ENCODE measurements around the gene MYLK4. TPM values are rescaled to one million over a fixed set of nuclear protein-coding genes. Genes with fewer than 3 reads are reported as not detected.

MYLK4 gene
- total RNA-seq, 1 experiment from 2014 or later = 0.40 TPM

DNA sequence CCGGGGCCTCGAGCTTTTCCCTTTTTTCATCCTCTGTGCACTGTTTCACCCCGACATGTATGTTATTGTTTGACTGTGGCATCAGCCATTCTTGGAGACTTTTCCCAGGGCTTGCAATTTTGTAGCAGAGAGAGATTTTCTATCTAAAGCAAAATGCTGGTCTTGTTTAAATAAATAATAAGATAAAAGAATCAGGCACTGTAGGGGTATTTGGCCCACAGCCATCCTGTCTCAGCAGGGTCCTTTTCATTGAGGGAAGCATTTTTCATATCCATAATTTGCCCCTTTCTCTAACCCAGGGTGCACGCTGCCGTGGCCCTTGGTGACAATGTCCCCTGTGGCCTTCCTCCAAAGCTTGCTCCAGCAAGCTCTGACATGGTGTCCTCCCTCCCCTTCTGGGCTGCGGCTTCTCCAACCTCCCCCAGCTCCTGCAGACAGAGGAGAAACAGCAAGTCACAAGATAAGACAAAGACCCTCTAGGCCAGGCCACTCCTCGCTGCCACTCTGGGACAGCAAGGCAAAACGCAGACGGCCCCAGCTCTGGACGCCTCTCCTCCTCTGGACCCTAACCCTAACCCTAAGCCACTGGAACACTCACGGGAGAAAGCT is 117.6 kb downstream of the MYLK4 start:
- no peak for DNase-seq (ENCODE audit: low read depth)

DNA sequence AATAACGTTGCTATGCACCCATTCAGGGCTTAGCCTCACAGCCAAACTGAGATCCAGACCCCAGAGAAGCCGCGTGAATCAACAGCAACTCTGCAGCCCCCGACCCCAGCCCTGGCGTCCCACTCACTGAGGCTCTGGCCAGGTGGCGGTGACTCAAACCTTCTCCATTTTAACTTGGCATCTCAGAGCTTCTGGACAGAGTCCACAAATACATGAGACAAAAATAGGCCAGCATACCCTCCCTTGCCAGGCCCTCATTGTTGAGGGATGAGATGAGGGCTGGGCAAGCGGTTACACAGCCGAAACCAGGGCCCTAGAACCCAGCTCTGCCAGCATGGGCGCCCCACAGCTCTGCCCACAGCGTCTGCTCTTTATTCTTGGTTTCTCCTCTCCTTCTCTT is 118.4 kb downstream of the MYLK4 start:
- no peak for DNase-seq (ENCODE audit: low read depth)

DNA sequence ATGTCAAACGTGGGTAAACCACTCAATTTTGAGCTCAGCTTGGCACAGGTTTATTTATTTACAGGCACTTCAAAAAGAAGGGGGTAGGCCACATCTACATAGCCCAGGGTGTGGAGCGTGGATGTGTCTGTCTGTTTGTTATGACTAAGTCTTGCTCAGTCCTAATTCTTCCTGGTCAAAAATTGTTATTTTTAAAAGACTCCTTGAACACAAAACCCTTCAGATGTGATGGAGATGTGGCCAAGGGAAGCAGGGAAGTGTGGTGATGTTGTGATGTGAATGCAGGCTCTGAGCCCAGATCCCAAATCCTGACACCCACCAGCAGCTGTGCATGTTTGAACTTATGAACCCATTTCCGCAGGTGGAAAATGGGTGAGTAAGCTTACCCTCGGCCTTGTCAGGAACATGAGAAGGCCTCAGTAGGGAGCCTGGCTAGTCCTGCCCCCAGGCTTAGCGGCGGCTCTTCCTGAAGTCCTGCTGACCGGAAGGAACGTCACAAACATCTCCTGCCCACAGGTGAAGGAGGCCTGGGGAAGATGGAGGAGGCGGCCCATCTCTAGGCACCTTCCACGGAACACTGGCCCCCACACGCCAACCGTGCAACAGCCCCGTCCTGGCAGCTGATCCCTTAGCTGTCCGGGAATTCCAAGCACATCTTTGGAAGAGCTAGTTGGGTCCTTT is 119.7 kb downstream of the MYLK4 start:
- DNase-seq (ENCODE audit: low read depth) = peak; percentile 64

DNA sequence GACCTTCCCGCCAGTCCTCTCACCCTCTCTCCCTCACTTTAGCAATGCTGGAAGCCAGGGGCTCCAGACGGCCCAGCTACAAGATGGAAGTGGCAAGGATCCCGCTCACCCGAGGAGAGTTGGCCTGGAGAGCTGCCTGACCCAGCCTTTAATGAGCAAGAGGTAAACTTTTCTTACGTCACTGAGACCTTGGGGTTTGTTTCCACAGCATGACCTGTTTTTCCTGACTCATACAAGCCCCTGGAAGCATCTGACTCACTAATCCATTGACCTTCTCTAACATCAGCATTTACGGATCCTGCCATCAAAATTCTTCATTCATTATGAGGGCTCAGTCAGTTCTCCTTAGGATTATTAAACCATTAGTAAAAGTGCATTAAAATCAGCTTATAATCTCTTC is 120.4 kb downstream of the MYLK4 start:
- peak; percentile 88 for DNase-seq (ENCODE audit: low read depth)

DNA sequence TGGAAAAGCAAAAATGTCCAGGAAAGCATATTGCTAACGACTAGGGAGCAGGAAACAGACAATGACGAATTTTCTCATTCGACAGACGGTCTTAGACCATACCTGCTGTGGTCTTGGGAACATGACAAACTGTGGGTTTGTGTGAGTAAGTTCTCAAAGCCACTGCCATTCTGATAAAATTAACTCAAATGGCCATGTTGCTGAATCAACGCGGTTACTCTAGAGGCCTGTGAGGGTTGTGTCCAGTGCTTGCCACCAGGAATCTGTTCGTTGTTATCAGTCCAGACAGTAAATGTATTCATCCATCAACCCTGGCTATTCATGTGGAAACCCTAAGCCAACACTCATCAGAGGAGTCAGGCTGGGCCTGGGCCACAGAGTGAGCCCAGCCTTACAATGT is 124.3 kb downstream of the MYLK4 start:
- no peak for DNase-seq (ENCODE audit: low read depth)

DNA sequence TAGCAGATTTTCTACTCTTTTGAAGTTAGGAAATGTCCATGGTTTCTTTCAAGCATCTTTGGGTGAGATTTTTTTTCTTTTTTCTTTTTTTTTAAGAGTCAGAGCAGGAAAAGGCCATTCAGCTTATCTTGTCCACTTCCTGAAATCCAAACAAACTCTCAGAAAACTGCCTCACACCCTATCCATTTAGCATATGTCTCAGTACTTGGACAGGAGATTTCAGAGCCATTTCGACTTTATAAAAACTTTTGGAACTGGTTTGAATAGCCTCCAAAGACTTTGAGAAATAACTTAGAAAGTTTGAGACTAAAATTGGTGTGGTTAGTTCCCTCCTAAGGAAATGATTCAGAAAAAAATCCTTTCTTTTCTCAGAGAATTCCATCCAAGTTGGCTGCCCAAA is 125.1 kb downstream of the MYLK4 start:
- no peak for DNase-seq (ENCODE audit: low read depth)

DNA sequence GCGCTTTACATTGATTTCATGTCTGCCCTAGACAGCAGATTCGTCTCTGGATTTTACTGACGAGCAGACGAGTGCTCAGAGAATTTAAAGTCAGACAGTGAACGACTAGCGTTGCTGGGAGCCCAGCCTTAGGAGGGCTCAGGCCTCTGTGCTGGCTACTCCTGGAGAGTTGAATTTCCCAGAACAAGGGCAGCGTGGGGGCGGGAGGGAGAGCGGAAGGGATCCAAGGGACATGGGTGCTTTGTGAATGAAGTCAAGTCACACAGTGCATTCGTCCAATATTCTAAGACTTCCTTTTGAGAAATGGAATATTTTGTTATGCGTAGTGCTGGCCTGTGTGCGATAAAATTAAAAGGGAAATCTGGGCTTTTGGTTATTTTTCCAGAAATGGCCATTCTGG is 126.5 kb downstream of the MYLK4 start:
- DNase-seq (ENCODE audit: low read depth) = no peak

DNA sequence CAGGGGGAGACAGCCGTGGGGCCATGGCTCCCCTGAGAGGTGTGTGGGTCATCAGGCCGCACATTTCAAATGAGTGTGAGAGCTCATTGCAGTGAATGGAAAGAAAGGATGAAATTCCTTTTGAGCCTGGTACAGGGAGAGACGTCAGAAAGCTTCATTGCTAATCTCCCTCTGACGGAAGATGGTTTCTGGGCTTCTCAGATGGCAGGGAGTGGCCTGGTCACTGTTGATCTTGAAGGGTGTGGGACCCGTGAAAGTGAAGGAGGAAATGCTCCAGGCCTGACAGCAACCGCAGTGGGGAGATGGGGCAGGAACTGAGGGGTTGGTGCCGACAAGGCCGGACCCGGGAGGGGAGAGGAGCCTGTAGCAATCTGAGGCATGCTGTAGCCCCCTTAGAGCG is 127.4 kb downstream of the MYLK4 start:
- DNase-seq (ENCODE audit: low read depth) = no peak

DNA sequence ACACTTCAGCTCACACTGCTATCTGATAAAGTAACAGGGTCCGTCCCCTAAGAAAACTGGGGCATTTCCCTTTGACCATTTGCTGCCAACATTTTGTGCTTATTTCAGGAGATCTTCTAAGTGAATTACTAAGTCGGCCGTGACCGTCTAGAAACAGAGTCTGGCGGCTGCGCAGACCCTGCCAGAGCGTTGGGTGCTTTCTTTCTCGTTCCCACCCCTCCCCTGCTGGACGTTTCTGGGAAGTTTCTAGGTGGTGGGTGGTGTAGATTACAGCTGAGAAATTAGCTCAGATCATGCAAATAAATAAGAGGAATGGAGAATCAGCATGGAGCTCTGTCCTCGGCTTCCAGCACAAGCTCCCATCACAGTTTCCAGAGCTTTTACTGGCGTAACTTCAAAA is 128.1 kb downstream of the MYLK4 start:
- DNase-seq (ENCODE audit: low read depth) = no peak

DNA sequence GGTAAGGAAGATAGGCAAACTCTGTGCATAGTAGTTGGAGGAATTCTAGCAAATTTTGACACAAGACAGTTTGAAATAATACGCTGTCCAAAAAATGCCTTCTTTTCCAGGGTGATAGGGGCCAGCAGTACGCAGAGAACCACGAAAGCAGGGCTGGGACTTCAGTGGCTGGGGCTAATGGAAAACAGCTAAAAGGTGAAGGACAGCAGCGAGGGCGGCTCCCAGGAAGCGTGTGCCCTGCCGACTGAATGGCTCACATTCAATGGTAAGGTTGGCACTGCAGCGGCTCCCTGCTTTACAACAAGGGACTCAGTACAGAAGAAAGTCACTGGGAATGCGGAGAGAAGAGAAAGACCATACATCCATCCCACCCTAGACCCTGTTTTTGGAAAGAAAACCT is 131.1 kb downstream of the MYLK4 start:
- DNase-seq (ENCODE audit: low read depth) = no peak

DNA sequence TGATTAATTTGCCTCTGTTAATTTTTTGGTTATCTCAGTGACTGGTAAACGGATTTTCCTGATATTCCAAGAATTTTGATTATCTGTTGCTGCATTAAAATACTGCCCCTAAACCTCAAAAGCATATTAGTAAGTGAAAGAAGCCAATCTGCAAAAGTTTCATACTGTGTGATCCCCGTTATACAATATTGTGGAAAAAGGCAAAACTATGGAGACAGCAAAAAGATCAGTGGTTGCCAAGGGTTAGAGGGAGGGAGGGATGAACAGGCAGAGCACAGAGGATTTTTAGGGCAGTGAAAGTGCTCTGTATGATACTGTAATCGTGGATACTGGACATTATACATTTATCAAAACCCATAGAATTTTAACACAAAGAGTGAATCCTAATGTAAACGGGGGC is 133.0 kb downstream of the MYLK4 start:
- no peak for DNase-seq (ENCODE audit: low read depth)

DNA sequence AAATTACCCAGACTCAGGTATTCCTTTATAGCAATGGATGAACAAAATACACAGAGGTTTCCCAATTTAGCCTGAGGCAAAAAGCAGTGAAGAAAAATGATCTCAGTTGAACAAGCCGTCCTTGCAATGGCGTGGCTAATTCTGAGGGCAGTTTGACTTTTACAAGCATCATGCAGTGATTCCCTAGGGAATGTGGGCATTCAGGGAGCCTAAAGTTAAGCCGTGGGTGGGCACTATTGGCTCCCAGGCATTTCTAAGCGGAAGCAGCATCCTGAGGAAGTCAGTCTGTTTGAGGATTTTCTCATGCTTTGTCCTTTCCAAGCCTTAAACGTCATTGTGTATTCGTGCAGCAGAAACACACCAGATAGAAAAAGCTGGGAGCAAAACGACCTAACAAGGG is 133.9 kb downstream of the MYLK4 start:
- DNase-seq (ENCODE audit: low read depth) = no peak

DNA sequence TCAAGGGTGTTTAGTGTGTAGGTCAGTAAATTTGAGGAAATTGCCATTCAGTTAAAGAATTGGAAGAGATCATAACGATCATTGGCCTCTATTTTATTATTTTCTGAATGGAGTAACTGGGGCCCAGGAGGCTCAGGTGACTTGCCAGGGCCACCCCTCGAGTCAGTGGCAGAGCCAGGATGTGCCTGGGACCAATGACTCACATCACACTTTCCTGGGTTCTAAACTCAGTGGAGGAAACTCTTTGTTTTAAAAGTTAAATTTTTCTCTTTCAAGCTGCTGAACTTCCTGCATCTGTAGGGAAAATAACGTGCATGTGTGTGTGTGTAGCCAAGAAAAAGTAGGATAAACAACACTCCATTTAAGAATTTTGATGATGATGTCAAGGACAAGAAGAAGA is 135.5 kb downstream of the MYLK4 start:
- DNase-seq (ENCODE audit: low read depth) = no peak

DNA sequence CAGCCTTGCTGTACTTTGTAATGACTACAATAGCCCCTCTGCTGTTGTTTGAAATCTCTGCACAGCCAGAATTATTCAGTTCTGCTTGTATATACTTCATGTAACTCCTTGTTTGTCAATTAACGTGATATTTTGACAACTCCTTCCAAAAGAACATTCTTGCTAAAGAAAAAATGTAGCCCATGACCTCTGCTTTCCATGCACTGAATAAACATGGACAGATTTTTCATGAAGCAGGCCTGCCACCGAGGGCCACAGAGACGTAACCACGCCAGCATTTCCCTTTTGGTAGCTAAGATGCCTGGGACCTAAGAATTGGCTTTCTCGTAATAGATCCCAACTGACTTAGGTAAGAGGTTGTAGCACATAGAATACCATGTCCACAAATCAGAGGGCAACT is 135.9 kb downstream of the MYLK4 start:
- DNase-seq (ENCODE audit: low read depth) = no peak

DNA sequence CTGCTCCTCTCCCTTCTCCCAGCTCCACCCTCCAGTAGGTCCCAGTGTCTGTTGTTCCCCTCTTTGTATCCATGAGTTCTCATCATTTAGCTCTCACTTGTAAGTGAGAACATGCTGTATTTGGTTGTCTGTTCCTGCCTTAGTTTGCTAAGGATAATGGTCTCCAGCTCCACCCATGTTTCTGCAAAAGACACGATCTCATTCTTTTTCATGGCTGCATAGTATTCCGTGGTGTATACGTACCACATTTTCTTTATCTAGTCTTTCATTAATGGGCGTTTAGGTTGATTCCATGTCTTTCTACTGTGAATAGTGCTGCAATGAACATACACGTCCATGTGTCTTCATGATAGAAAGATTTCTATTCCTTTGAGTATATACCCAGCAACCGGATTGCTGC is 136.6 kb downstream of the MYLK4 start:
- DNase-seq (ENCODE audit: low read depth) = no peak

Other genes starting within 250 kb of the MYLK4 start
- 66.4 and 75.0 TPM in 2 replicates for gene WRNIP1, start 14.5 kb upstream of the MYLK4 start, total RNA-seq (2014; rRNA removed)
- gene SERPINB1, start 90.9 kb upstream of the MYLK4 start, total RNA-seq (2014; rRNA removed) = 13.0 and 18.9 TPM in 2 replicates
- gene SERPINB9, start 152.4 kb upstream of the MYLK4 start, total RNA-seq (2014; rRNA removed) = 1.7 and 3.2 TPM in 2 replicates
- gene SERPINB6, start 220.6 kb upstream of the MYLK4 start, total RNA-seq (2014; rRNA removed) = 150 and 160 TPM in 2 replicates
- gene NQO2, start 249.0 kb upstream of the MYLK4 start, total RNA-seq (2014; rRNA removed) = 28.8 and 30.1 TPM in 2 replicates